RWPE1 (cell line): Measurements from ENCODE around the gene DPF3.

Experiments
- CTCF ChIA-PET: fragments of 350-600 bp; sonication (Branson Sonifier 250); formaldehyde crosslinking; extraction: SDS; loops from one replicate; lab custom pipeline; 2021; lab: Yijun Ruan, JAX
- POLR2A ChIA-PET: fragments of 400-600 bp; formaldehyde crosslinking; extraction: SDS; loops from one replicate; lab custom pipeline; 2020; ENCODE audit warnings: antibody characterized with exemption; ENCODE audit not compliant: low non-redundant PET; lab: Yijun Ruan, JAX
- DNase-seq: peaks from one replicate; pipeline ENCODE4 v3.0.0; 2012; ENCODE audit warnings: low spot score
- H3K27ac ChIP-seq: fragments of 450-650 bp; 2 replicates; pipeline ENCODE4 v1.5.1; 2017
- CTCF ChIP-seq: fragments of 450-650 bp; conservative IDR thresholded peaks from 2 replicates; pipeline ENCODE4 v1.5.1; 2017; ENCODE audit warnings: low read depth, mild to moderate bottlenecking

Gene DPF3

DNA sequence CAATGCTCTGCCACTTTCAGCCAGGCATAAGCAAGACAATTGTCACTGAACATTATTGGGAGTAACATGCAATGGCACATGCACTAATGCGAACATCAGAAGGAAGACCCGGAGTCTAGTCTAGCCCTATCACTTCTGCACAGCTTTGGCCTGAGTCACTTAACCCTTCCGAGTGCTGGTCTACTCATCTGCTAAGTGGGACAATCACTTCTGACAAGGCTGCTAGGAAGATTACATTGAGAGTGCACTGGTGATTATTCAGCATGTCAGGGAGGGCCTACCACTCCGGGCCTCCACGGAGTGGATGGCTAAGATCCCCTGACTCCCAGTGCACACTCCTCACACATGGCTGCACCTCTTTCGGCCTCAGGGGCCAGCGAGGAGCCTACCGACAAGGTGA is 240.9 kb downstream of the DPF3 start:
- ChIA-PET POLR2A (no interaction called here), CTCF (no interaction called here)
- H3K27ac ChIP-seq, result no peak overlapping the region
- no peak for DNase-seq
- TF ChIP-seq CTCF, result no peak

DNA sequence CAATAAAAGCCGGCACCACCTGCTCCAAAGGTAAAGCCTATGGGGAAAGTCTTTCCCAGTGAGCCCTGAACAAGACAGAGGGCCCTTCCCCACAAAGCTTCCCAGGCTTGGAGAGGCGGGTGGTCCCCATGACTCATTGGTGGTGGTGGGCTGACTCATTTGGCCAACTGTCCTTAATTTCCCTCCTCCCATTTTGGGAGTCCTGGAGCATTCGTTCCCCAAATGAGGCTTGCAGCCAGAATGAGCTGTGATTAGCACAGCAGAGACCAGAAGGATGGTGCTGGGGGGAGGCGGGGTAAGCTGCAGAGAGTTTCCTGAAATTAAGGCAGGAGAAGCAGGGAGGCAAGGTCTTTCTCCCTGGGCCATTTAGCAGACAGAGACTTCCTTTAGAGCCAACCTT is 241.7 kb downstream of the DPF3 start:
- POLR2A ChIA-PET, result no interaction called here
- CTCF ChIA-PET, result no interaction called here

DNA sequence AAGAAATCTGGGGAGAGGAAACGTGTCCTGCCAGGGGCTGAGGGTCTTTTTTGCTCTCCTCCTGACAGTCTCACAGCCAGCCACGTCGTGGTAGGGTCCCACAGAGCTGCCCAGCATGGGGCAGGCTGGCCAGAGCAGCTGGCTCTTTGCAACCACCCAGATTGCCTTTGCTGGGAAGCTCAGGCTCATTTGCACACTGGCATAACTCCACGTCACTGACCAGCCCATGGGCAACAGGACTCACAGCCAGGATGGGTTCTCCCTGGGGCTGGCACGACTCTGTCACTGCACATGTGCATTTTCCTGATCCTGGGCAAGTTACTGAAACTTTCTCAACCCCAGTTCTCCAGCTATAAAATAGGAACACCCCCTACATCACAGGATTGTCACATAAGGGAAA is 242.2 kb downstream of the DPF3 start:
- CTCF ChIA-PET, result no interaction called here
- POLR2A ChIA-PET, result no interaction called here

More for the DNA sequence above, 241.7 kb downstream of the DPF3 start:
- DNase-seq, result no peak
- H3K27ac ChIP-seq, result no peak overlapping the region
- TF ChIP-seq CTCF, result no peak

DNA sequence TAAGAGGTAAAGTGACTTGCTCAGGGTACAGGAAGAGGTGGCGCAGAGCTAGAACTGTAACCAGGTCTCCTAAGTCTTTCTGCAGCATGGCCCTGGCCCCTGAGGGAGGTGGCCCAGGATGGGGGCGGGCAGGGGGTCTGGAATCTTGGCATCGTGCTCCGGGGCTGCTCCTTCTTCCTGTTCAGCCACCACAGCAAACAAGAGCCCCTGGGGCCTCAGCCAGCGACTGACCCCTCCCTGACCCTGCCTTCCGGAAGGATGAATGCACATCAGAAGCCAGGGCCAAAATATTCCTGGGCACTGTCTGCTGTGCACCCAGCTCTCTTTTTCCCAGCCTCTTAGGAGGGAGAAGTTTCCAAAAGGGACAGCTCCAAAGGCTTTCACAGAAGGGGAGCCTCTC is 242.8 kb downstream of the DPF3 start:
- CTCF ChIA-PET, result no interaction called here
- no peak for DNase-seq
- H3K27ac ChIP-seq, result no peak overlapping the region
- no peak for TF ChIP-seq CTCF
- POLR2A ChIA-PET, result no interaction called here

More for the DNA sequence above, 242.2 kb downstream of the DPF3 start:
- H3K27ac ChIP-seq, result no peak overlapping the region
- no peak for DNase-seq
- TF ChIP-seq CTCF, result no peak

- DNase-seq, result no peak
- ChIA-PET POLR2A (no interaction called here), CTCF (interaction anchor here (0.7 kb wide), 1 partner anchor 82 kb away, joined by 3 read pairs; no protein-coding TSS in a partner anchor)
- no peak overlapping the region for H3K27ac ChIP-seq
- TF ChIP-seq CTCF, result no peak
Measured at GRCh38 chr14:72649603-72650227, 244.2 kb downstream of the DPF3 start.

- TF ChIP-seq CTCF, result no peak
- CTCF ChIA-PET, result no interaction called here
- DNase-seq, result no peak
- POLR2A ChIA-PET, result no interaction called here
- H3K27ac ChIP-seq, result no peak overlapping the region
Measured at GRCh38 chr14:72647782-72648181, 246.1 kb downstream of the DPF3 start.
